ENCODE results near the gene BBS12. TPM values are rescaled to one million over a fixed set of nuclear protein-coding genes. Genes with fewer than 3 reads are reported as not detected.

BBS12 gene
- total RNA-seq, 1 donor from 2014 or later, result 4.1 TPM

DNA sequence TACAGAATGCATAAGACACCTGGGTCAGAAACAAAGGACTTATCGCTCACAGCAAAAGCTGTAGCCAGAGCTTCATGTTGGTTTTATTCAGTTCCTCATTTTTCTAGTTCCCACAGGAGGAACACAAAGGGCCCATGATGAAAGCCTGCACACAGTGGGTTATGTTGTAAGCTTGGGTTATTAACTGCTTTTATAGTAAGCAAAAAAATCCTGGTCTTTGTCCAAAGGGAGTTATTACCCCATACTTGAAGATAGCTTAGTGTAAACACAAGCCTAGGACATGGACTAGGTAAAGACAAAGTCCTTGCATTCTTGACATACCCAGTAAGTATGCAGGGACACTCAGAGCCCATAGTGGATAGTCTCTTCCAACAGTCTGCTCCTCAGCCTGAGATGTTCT, 11.7 kb downstream of the BBS12 start:
- H3K4me3 Mint-ChIP-seq, result no peak overlapping the region
- H3K36me3 Mint-ChIP-seq (ENCODE audit: low read depth), result peaks cover 4% of the 10 kb centered on the region
- no peak for TF ChIP-seq CTCF (conservative IDR thresholded peaks at IDR 0.05)
- no peak for DNase-seq (ENCODE audit: low read depth, low spot score)
- H3K27me3 Mint-ChIP-seq (ENCODE audit: low read depth), result no peaks in the 10 kb centered on the region
- peaks cover 6% of the 10 kb centered on the region for H3K9me3 Mint-ChIP-seq
- H3K4me1 Mint-ChIP-seq, result no peaks in the 10 kb centered on the region
- H3K27ac Mint-ChIP-seq (ENCODE audit: unreplicated experiment), result no peak overlapping the region

GRCh38 chr4:122746485-122746965, 14.0 kb downstream of the BBS12 start:
- H3K27me3 Mint-ChIP-seq (ENCODE audit: low read depth), result no peaks in the 10 kb centered on the region
- no peak for TF ChIP-seq CTCF (conservative IDR thresholded peaks at IDR 0.05)
- H3K27ac Mint-ChIP-seq (ENCODE audit: unreplicated experiment), result no peak overlapping the region
- peaks cover 6% of the 10 kb centered on the region for H3K36me3 Mint-ChIP-seq (ENCODE audit: low read depth)
- H3K9me3 Mint-ChIP-seq, result peaks cover 7% of the 10 kb centered on the region
- H3K4me3 Mint-ChIP-seq, result no peak overlapping the region
- no peaks in the 10 kb centered on the region for H3K4me1 Mint-ChIP-seq
- no peak for DNase-seq (ENCODE audit: low read depth, low spot score)

DNA sequence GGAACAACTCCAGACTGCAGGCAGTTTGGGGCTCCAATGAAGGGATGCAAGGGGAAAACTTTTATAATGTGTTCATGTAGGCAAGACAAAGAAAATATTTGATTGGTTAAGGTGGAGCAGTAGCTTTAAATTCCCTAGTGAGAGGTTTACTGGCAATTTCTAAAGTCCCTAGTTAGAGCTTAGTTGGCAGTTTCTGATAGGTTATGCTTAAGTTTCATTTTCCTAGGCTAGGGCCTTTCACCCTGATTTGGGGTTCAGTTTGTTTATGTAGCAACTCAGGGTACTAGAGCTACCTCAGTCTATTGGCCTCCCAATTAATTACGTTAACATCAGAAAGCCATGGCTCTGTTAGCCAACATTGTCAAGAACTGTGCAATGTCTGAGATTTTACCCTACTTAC, 14.6 kb downstream of the BBS12 start:
- no peak for TF ChIP-seq CTCF (conservative IDR thresholded peaks at IDR 0.05)
- peaks cover 6% of the 10 kb centered on the region for H3K36me3 Mint-ChIP-seq (ENCODE audit: low read depth)
- H3K27me3 Mint-ChIP-seq (ENCODE audit: low read depth), result no peaks in the 10 kb centered on the region
- no peak overlapping the region for H3K27ac Mint-ChIP-seq (ENCODE audit: unreplicated experiment)
- no peak for DNase-seq (ENCODE audit: low read depth, low spot score)
- H3K4me3 Mint-ChIP-seq, result no peak overlapping the region
- no peaks in the 10 kb centered on the region for H3K4me1 Mint-ChIP-seq
- peaks cover 7% of the 10 kb centered on the region for H3K9me3 Mint-ChIP-seq

GRCh38 chr4:122747883-122748282, 15.4 kb downstream of the BBS12 start:
- H3K4me1 Mint-ChIP-seq, result no peaks in the 10 kb centered on the region
- H3K27ac Mint-ChIP-seq (ENCODE audit: unreplicated experiment), result no peak overlapping the region
- H3K4me3 Mint-ChIP-seq, result no peak overlapping the region
- H3K9me3 Mint-ChIP-seq, result peaks cover 7% of the 10 kb centered on the region
- H3K27me3 Mint-ChIP-seq (ENCODE audit: low read depth), result no peaks in the 10 kb centered on the region
- peaks cover 2% of the 10 kb centered on the region for H3K36me3 Mint-ChIP-seq (ENCODE audit: low read depth)
- DNase-seq (ENCODE audit: low read depth, low spot score), result no peak
- no peak for TF ChIP-seq CTCF (conservative IDR thresholded peaks at IDR 0.05)

DNA sequence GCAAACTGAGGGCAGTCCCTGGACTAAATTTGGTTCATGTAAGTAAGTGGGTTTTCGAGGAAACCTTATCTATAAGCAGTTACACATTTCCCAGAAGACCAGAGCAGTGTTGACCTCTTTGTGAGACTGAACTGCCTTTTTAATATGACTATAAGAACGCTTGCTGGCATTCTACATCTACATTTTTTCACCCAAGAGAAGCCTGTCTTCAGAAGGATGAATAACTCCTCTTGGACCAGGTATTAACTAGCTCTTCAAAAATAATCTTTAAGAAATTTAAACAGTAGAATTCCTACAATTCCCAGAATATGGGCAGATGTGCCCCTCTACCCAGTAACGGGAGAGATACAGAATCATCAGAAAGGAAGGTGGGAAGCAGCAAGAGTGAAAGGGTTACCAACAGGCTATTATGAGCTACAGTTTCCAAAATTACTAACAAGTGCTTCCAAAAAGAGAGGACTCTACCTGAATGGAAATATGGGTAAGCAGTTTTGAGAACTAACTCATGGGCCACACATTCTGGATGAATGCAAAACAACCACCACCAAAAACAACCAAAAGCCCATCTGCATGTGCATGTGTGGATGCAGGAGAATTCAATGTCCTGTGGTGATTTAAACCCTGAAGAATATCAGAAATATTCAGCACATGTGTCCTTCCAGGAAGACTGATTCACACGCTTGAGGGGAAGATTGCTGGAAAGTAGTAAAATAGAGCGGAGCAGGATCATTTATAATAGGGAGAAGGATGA, 17.4 kb downstream of the BBS12 start:
- no peaks in the 10 kb centered on the region for H3K4me1 Mint-ChIP-seq
- peaks cover 5% of the 10 kb centered on the region for H3K9me3 Mint-ChIP-seq
- no peak overlapping the region for H3K4me3 Mint-ChIP-seq
- peaks cover 2% of the 10 kb centered on the region for H3K36me3 Mint-ChIP-seq (ENCODE audit: low read depth)
- no peak overlapping the region for H3K27ac Mint-ChIP-seq (ENCODE audit: unreplicated experiment)
- TF ChIP-seq CTCF (conservative IDR thresholded peaks at IDR 0.05), result no peak
- DNase-seq (ENCODE audit: low read depth, low spot score), result no peak
- no peaks in the 10 kb centered on the region for H3K27me3 Mint-ChIP-seq (ENCODE audit: low read depth)
